Fibroblast of lung (primary cell): Measurements from ENCODE around the gene IL17D.

ENCODE experiments used
- EZH2 ChIP-seq: IDR thresholded peaks from 2 replicates; pipeline ENCODE4 v1.5.1; 2012; ENCODE audit warnings: low read length, control low read depth, mild to moderate bottlenecking; ENCODE audit errors: missing control alignments
- TF ChIP-seq, protein P1 (sequence below), 2 donors: IDR thresholded peaks in 1 of 2; conservative IDR thresholded peaks in 1 of 2; 1 replicate in 1 of 2; 2 replicates in 1 of 2; pipeline ENCODE4 v1.5.1; 2011 to 2012; ENCODE audit warnings: low read length in 2 of 2, control low read depth in 1 of 2, inconsistent platforms in 1 of 2, low read depth in 1 of 2, mild to moderate bottlenecking in 1 of 2

- TF ChIP-seq, protein P1, sequence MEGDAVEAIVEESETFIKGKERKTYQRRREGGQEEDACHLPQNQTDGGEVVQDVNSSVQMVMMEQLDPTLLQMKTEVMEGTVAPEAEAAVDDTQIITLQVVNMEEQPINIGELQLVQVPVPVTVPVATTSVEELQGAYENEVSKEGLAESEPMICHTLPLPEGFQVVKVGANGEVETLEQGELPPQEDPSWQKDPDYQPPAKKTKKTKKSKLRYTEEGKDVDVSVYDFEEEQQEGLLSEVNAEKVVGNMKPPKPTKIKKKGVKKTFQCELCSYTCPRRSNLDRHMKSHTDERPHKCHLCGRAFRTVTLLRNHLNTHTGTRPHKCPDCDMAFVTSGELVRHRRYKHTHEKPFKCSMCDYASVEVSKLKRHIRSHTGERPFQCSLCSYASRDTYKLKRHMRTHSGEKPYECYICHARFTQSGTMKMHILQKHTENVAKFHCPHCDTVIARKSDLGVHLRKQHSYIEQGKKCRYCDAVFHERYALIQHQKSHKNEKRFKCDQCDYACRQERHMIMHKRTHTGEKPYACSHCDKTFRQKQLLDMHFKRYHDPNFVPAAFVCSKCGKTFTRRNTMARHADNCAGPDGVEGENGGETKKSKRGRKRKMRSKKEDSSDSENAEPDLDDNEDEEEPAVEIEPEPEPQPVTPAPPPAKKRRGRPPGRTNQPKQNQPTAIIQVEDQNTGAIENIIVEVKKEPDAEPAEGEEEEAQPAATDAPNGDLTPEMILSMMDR (conservative IDR thresholded peaks at IDR 0.05 in 1 of 2, IDR thresholded peaks at IDR 0.05 in 1 of 2; ENCODE audit: low read depth in 1 of 2, low read length in 2 of 2): no peak
- TF ChIP-seq EZH2: no peak
Observed at GRCh38 chr13:20701461-20701860, 2.0 kb upstream of the IL17D start.
